Subcutaneous abdominal adipose tissue (tissue), 5 donors: ENCODE results near the gene VAT1L.

Experiments used
- H3K27ac ChIP-seq: one replicate; pipeline ENCODE4 v1.7.0; 2013; ENCODE audit warnings: low read depth, mild to moderate bottlenecking, inconsistent platforms, low read length, moderate library complexity
- H3K27me3 ChIP-seq, 5 donors: one replicate each; pipeline ENCODE4 v1.7.0; 2013; ENCODE audit warnings: low read length in 5 of 5, inconsistent platforms in 1 of 5; ENCODE audit not compliant: control insufficient read depth in 5 of 5, insufficient read depth in 4 of 5
- H3K36me3 ChIP-seq, 5 donors: one replicate each; pipeline ENCODE4 v1.7.0; 2013; ENCODE audit warnings: low read length in 5 of 5; ENCODE audit not compliant: control insufficient read depth in 5 of 5, insufficient read depth in 5 of 5
- H3K4me1 ChIP-seq, 5 donors: one replicate each; pipeline ENCODE4 v1.7.0; 2013; ENCODE audit warnings: low read length in 5 of 5, mild to moderate bottlenecking in 3 of 5, moderate library complexity in 1 of 5; ENCODE audit not compliant: control insufficient read depth in 5 of 5, insufficient read depth in 5 of 5
- H3K4me3 ChIP-seq, 5 donors: one replicate each; pipeline ENCODE4 v1.7.0; 2013; ENCODE audit warnings: low read length in 5 of 5, low read depth in 1 of 5
- H3K9ac ChIP-seq, 5 donors: one replicate each; pipeline ENCODE4 v1.7.0; 2013; ENCODE audit warnings: low read length in 5 of 5, mild to moderate bottlenecking in 4 of 5, moderate library complexity in 3 of 5
- H3K9me3 ChIP-seq, 5 donors: one replicate each; pipeline ENCODE4 v1.7.0; 2013; ENCODE audit warnings: low read length in 5 of 5; ENCODE audit not compliant: control insufficient read depth in 5 of 5
- donor health status: healthy.
- donor health status: healthy.
- donor health status: healthy.
- donor health status: healthy.
- donor health status: healthy.

VAT1L gene

GRCh38 chr16:77877712-77878347, 89.5 kb downstream of the VAT1L start:
- H3K27ac ChIP-seq = no peak overlapping the region
- no peak overlapping the region for H3K4me3 ChIP-seq
- H3K27me3 ChIP-seq = no peaks in the 10 kb centered on the region
- H3K9ac ChIP-seq = no peak overlapping the region
- H3K4me1 ChIP-seq = no peaks in the 10 kb centered on the region
- no peaks in the 10 kb centered on the region for H3K36me3 ChIP-seq
- H3K9me3 ChIP-seq = peaks cover 0 to 4% (median 0%) of the 10 kb centered on the region in 5 donors

- no peaks in the 10 kb centered on the region for H3K27me3 ChIP-seq
- H3K4me3 ChIP-seq = no peak overlapping the region
- H3K9me3 ChIP-seq = no peaks in the 10 kb centered on the region
- H3K27ac ChIP-seq = no peak overlapping the region
- no peak overlapping the region for H3K9ac ChIP-seq
- H3K4me1 ChIP-seq = no peaks in the 10 kb centered on the region
- H3K36me3 ChIP-seq = no peaks in the 10 kb centered on the region
These were observed 93.1 kb downstream of the VAT1L start for GRCh38 chr16:77881355-77882030.

GRCh38 chr16:77882358-77882757, 94.0 kb downstream of the VAT1L start:
- H3K9ac ChIP-seq = no peak overlapping the region
- no peaks in the 10 kb centered on the region for H3K27me3 ChIP-seq
- H3K9me3 ChIP-seq = no peaks in the 10 kb centered on the region
- H3K4me3 ChIP-seq = no peak overlapping the region
- H3K4me1 ChIP-seq = no peaks in the 10 kb centered on the region
- H3K27ac ChIP-seq = no peak overlapping the region
- no peaks in the 10 kb centered on the region for H3K36me3 ChIP-seq

- Histone ChIP-seq H3K4me3 (no peak overlapping the region), H3K9me3 (no peaks in the 10 kb centered on the region), H3K27ac (no peak overlapping the region), H3K27me3 (peaks cover 0 to 5% (median 0%) of the 10 kb centered on the region in 5 donors), H3K36me3 (no peaks in the 10 kb centered on the region), H3K4me1 (no peaks in the 10 kb centered on the region), H3K9ac (no peak overlapping the region)
These were observed 97.4 kb downstream of the VAT1L start for GRCh38 chr16:77885571-77886295.

GRCh38 chr16:77888871-77889270, 100.5 kb downstream of the VAT1L start:
- Histone ChIP-seq H3K27me3 (peaks cover 0 to 5% (median 0%) of the 10 kb centered on the region in 5 donors), H3K4me3 (no peak overlapping the region), H3K27ac (no peak overlapping the region), H3K9me3 (no peaks in the 10 kb centered on the region), H3K4me1 (no peaks in the 10 kb centered on the region), H3K36me3 (no peaks in the 10 kb centered on the region), H3K9ac (no peak overlapping the region)

- Histone ChIP-seq H3K27me3 (peaks cover 0 to 5% (median 0%) of the 10 kb centered on the region in 5 donors), H3K27ac (no peak overlapping the region), H3K36me3 (no peaks in the 10 kb centered on the region), H3K9me3 (no peaks in the 10 kb centered on the region), H3K9ac (no peak overlapping the region), H3K4me3 (no peak overlapping the region), H3K4me1 (no peaks in the 10 kb centered on the region)
These were observed 101.7 kb downstream of the VAT1L start for GRCh38 chr16:77890075-77890474.

GRCh38 chr16:77894162-77894561, 105.8 kb downstream of the VAT1L start:
- no peaks in the 10 kb centered on the region for H3K4me1 ChIP-seq
- H3K27ac ChIP-seq = no peak overlapping the region
- H3K36me3 ChIP-seq = no peaks in the 10 kb centered on the region
- H3K27me3 ChIP-seq = peaks cover 0 to 2% (median 0%) of the 10 kb centered on the region in 5 donors
- H3K4me3 ChIP-seq = no peak overlapping the region
- H3K9ac ChIP-seq = no peak overlapping the region
- H3K9me3 ChIP-seq = no peaks in the 10 kb centered on the region

- Histone ChIP-seq H3K4me3 (no peak overlapping the region), H3K9me3 (no peaks in the 10 kb centered on the region), H3K9ac (no peak overlapping the region), H3K27ac (no peak overlapping the region), H3K27me3 (peaks cover 0 to 2% (median 0%) of the 10 kb centered on the region in 5 donors), H3K36me3 (no peaks in the 10 kb centered on the region), H3K4me1 (no peaks in the 10 kb centered on the region)
These were observed 107.6 kb downstream of the VAT1L start for GRCh38 chr16:77895962-77896361.

- H3K9ac ChIP-seq = no peak overlapping the region
- no peak overlapping the region for H3K27ac ChIP-seq
- H3K4me1 ChIP-seq = no peaks in the 10 kb centered on the region
- peaks cover 0 to 2% (median 0%) of the 10 kb centered on the region in 5 donors for H3K27me3 ChIP-seq
- no peaks in the 10 kb centered on the region for H3K9me3 ChIP-seq
- no peak overlapping the region for H3K4me3 ChIP-seq
- H3K36me3 ChIP-seq = no peaks in the 10 kb centered on the region
These were observed 108.2 kb downstream of the VAT1L start for GRCh38 chr16:77896415-77897128.

GRCh38 chr16:77897129-77897437, 108.7 kb downstream of the VAT1L start:
- Histone ChIP-seq H3K27ac (no peak overlapping the region), H3K9me3 (no peaks in the 10 kb centered on the region)

More at GRCh38 chr16:77897129-77897437, 108.7 kb downstream of the VAT1L start:
- Histone ChIP-seq H3K4me1 (no peaks in the 10 kb centered on the region), H3K4me3 (no peak overlapping the region), H3K27me3 (peaks cover 0 to under 1% (median 0%) of the 10 kb centered on the region in 5 donors), H3K9ac (no peak overlapping the region), H3K36me3 (no peaks in the 10 kb centered on the region)
